K562 treated with DMSO at 1 percent for 4 hours (cell line): ENCODE data around the gene CFC1. TPM values are rescaled to one million over a fixed set of nuclear protein-coding genes. Genes with fewer than 3 reads are reported as not detected.

Source experiments
- total RNA-seq: library from RNA; unstranded; fragments of 300-600 nt; gene quantifications from 2 replicates; pipeline ENCODE4 v1.2.3, GENCODE V29; 2022; ENCODE audit not compliant: insufficient read depth

Gene CFC1
- not detected in 2 replicates for total RNA-seq

DNA sequence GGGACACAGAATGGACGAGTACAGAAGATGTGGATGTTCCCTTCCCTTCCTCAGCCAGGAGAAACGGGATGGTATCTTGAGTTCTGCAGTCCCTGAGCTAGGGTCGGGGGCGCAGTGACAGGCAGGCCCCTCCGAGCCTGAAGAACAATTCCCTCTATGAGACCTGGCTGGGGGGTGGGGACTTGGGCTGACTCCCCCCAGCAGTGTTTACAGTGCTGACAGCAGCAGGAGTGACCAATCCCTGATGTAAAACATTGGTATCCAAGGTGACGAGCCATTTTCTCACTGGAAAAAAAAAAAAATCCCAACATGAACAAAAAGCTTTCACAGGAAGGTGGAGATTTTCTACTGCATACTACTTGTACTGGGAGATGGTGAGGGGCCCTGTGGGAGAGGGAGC lies at the start of gene CFC1:
TSS of gene CFC1 (minus strand) at position 183 of the 400 bp plus-strand sequence. CDS start 288 bp downstream, outside the sequence.

DNA sequence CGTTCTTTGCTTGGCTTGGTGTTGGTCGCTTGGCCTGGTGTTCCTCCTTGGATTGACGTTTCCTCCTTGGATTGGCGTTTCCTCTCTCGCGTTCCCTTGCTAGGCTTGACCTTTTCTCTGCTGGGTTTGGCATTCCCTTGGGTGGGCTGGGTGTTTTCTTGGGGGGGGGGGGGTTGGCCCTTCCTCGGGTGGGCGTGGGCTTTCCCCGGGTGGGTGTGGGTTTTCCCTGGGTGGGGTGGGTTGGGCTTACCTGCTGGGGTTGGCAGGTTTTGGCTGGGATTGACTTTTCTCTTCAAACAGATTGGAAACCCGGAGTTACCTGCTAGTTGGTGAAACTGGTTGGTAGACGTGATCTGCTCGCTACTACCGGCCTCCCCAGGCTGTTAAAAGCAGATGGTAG lies 11.8 kb upstream of the CFC1 start, which contains the start of gene POTEJ:
TSS of gene POTEJ (plus strand) at position 301 of the 400 bp plus-strand sequence. CDS start at position 394, 93 bp downstream.

Other genes with a start within 250 kb of the CFC1 start
- 27.7 and 32.5 TPM in 2 replicates for gene PTPN18, start 243.5 kb downstream of the CFC1 start, total RNA-seq
- gene POTEI, start 90.2 kb downstream of the CFC1 start, total RNA-seq: not detected in 2 replicates
- gene CFC1B, start 78.4 kb downstream of the CFC1 start, total RNA-seq: not detected in 2 replicates
- not detected in 2 replicates for gene POTEJ, start 11.9 kb upstream of the CFC1 start, total RNA-seq
- not detected in 2 replicates for gene GPR148, start 129.5 kb upstream of the CFC1 start, total RNA-seq
- gene AMER3, start 156.0 kb upstream of the CFC1 start, total RNA-seq: not detected in 2 replicates
- not detected in 2 replicates for gene ARHGEF4, start 237.3 kb upstream of the CFC1 start, total RNA-seq